VCaP (cell line): ENCODE measurements around the gene ASIC3.
A peak's percentile ranks its signal among the peaks of the same experiment; 100 is the strongest.

Source experiments
- H3K27ac ChIP-seq: fragments of 450-650 bp; 2 replicates; pipeline ENCODE4 v1.5.1; 2017
- TF ChIP-seq, protein P1 (sequence below): fragments of 450-650 bp; conservative IDR thresholded peaks from 2 replicates; pipeline ENCODE4 v1.5.1; 2017; ENCODE audit warnings: mild to moderate bottlenecking, moderate library complexity

The ASIC3 gene

DNA sequence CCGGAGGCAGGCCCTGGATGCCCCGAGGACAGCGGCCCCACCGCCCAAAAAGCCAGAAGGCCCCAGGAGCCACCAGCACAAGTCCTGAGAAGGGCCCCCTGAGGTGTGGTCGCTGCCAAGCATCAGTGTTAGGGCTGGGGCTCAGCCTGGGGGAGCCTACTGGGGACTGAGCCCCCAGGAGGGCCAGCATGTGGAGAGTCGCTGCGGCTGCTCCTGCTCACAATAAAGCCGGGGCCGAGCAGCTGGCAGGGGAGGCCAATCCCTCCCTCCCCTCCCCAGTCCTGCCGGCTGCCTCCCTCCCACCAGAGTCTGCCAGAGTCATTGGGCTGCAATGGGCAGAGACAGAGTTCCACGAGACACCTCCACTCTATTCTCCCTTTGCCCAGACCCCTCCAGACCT is 3.1 kb upstream of the ASIC3 start:
- no peak overlapping the region for H3K27ac ChIP-seq

DNA sequence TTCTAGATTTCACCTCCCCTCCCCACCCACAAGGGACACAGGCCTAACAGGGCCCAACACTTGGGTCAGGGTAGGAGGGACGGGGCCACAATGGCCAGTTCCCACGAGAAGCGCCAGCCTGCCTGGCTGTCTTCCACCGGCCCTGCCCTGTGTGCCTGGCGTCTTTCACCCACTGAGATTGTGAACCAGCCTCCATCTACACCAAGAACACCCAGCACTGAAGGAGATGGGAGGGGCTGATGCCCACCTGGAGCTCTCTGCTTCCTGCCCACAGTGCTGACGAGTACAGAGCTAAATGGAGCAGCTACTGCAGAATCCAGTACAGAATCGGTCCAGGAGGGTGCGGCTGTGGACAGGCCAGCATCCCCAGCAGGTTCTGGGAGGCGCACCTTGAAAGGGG is 2.4 kb upstream of the ASIC3 start:
- no peak overlapping the region for H3K27ac ChIP-seq
- TF ChIP-seq, protein P1, sequence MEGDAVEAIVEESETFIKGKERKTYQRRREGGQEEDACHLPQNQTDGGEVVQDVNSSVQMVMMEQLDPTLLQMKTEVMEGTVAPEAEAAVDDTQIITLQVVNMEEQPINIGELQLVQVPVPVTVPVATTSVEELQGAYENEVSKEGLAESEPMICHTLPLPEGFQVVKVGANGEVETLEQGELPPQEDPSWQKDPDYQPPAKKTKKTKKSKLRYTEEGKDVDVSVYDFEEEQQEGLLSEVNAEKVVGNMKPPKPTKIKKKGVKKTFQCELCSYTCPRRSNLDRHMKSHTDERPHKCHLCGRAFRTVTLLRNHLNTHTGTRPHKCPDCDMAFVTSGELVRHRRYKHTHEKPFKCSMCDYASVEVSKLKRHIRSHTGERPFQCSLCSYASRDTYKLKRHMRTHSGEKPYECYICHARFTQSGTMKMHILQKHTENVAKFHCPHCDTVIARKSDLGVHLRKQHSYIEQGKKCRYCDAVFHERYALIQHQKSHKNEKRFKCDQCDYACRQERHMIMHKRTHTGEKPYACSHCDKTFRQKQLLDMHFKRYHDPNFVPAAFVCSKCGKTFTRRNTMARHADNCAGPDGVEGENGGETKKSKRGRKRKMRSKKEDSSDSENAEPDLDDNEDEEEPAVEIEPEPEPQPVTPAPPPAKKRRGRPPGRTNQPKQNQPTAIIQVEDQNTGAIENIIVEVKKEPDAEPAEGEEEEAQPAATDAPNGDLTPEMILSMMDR: no peak

More for the DNA sequence above, 3.1 kb upstream of the ASIC3 start:
- TF ChIP-seq, protein P1: no peak

DNA sequence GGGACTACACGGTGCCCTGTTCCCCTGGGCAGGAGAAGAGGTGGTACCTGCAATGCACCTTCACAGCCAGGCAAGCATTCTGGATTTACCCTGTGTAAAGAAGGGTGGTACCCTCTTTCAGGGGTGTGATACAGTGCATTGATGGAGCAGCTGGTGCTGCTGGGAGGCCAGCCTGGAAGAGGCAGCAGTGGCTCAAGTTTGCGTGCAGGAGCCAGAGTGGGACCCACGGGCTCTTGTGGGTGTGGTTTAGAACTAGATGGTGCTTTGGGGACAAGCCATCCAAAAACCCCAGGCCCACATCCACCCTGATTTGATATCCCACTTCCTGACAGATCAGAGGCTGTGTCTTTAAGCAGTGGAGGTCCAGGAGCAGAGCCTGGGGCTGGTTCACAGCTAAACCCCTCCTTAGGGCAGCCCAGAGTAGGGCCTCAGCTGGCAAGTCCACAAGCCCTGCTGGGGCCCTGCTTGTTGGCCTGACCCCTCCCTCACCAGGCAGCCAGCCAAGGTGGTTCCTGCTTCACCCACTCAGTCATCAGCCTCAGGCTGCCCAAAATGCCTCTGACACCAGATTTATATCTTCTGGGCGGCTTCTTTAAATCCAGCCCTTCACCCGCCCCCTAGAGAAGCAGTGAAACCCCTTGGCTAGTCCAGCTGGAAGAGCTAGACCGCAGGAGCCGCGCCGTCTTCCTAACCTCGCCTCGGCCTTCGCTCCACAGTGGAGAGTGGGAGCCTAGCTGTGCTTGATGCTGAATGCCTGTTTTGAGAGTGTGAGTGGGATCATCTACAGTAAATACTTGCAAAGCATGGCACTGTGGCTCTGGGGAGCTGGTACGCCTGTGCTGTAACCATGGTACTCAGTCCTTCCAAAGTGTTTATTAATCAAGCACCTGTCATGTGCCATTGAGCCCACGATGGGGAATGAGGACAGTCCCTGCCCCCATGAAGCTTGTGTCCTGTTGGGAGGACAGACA is 1.4 kb upstream of the ASIC3 start:
- TF ChIP-seq, protein P1: no peak

DNA sequence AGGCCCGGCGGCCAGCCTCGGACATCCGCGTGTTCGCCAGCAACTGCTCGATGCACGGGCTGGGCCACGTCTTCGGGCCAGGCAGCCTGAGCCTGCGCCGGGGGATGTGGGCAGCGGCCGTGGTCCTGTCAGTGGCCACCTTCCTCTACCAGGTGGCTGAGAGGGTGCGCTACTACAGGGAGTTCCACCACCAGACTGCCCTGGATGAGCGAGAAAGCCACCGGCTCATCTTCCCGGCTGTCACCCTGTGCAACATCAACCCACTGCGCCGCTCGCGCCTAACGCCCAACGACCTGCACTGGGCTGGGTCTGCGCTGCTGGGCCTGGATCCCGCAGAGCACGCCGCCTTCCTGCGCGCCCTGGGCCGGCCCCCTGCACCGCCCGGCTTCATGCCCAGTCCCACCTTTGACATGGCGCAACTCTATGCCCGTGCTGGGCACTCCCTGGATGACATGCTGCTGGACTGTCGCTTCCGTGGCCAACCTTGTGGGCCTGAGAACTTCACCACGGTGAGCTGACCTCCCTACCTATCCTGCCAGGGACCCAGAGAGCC is 656 bp downstream of the ASIC3 start:
- TF ChIP-seq, protein P1: no peak
- H3K27ac ChIP-seq: no peak overlapping the region

More for the DNA sequence above, 1.4 kb upstream of the ASIC3 start:
- peak overlapping the region; percentile 21; the same call in 1 of the 2 replicates for H3K27ac ChIP-seq

DNA sequence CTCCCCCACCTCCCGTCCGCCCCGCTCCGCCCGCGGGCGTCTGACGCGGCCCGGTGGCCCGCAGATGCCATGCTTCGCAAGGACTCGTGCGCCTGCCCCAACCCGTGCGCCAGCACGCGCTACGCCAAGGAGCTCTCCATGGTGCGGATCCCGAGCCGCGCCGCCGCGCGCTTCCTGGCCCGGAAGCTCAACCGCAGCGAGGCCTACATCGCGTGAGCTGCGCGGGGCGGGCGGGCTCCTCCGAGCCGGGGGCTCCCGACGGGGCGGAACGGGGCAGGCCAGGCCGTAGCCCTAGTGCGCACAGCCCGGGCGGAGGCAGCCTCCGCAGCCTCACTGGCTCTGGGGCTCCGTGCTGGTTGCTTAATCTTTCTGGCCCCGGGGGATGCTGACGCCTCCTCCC is 2.8 kb downstream of the ASIC3 start:
- TF ChIP-seq, protein P1: no peak
- no peak overlapping the region for H3K27ac ChIP-seq

DNA sequence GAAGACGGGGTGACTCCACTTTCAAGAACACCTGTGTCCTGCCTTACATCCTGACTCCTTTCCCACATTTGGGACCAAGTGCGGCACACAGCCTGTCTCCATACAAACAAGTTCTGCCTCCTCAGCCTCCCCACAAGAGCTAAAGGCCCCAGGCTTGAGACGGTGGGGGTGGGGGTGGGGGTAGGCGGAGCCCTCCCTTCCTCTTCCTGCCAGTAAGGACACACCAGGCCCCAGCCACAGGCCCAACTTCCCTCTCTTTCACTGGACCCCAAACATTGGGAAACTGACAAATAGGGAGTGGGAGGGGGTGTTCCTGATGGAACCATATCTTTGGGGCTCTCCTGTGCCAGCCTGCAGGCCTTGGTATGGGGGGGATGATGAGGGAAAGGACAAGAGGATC is 4.8 kb downstream of the ASIC3 start:
- TF ChIP-seq, protein P1: no peak
- no peak overlapping the region for H3K27ac ChIP-seq

DNA sequence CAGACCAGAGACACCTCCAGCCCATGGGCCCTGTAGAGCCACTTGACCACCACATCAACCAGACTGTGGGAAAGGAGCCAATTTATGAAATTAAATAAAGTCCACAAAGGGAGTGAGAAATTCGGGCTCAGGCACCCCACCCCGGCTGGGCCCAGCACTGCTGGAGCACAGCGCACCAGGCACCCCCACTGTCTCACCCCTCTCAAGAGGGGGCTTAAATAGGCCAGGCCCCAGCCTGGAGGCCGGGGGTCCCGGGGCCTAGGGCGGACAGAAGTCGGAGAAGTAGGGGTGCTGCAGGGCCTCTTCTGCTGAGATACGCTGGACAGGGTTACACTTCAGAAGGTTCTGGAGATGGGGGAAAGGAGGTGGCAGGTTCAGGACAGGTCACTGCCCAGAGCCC is 5.4 kb downstream of the ASIC3 start:
- TF ChIP-seq, protein P1: no peak
- H3K27ac ChIP-seq: no peak overlapping the region
